Body of pancreas (tissue), 4 donors: Measurements from ENCODE around the gene PRKAA1.

Experiments
- CTCF ChIP-seq, 7 experiments: fragments of 450-650 bp in 4 of 7; fragments of 200-600 bp in 3 of 7; sonication (generic) in 3 of 7; IDR thresholded peaks; one replicate each; pipeline ENCODE4 v1.5.1; 2016 to 2019; ENCODE audit warnings: antibody characterized with exemption in 7 of 7
- POLR2A ChIP-seq, 3 donors: fragments of 450-650 bp; IDR thresholded peaks; one replicate each; pipeline ENCODE4 v1.6.1; 2016; ENCODE audit warnings: antibody characterized with exemption in 3 of 3, mild to moderate bottlenecking in 2 of 3

GRCh38 chr5:40827188-40827977 lies 29.2 kb upstream of the PRKAA1 start:
- TF ChIP-seq POLR2A (IDR thresholded peaks at IDR 0.05) (no peak), CTCF (IDR thresholded peaks at IDR 0.05) (no peak)
